PC-3 (cell line): ENCODE data around the gene LFNG. TPM values are rescaled to one million over a fixed set of nuclear protein-coding genes. Genes with fewer than 3 reads are reported as not detected.

Experiments
- ATAC-seq: fragments of 200-7000 bp; cut with Tn5 transposase; 2 replicates; pipeline ENCODE4 v1.9.1; 2020; ENCODE audit warnings: mild to moderate bottlenecking, moderate library complexity
- Bru-seq: library from RNA; stranded (reverse); fragments of 400-500 nt; gene quantifications from one replicate; lab custom pipeline; 2021; lab: Mats Ljungman, UMichigan
- BruChase-seq, 2 experiments: library from RNA; stranded (reverse); fragments of 400-500 nt; gene quantifications; one replicate each; lab custom pipeline; 2021; lab: Mats Ljungman, UMichigan
- BruUV-seq: library from RNA; stranded (reverse); fragments of 400-500 nt; replicated peaks from 2 replicates; lab custom pipeline; 2021; lab: Mats Ljungman, UMichigan
- CTCF ChIA-PET: fragments of 300-600 bp; sonication (Branson Sonifier 250); formaldehyde crosslinking; loops from one replicate; lab custom pipeline; 2022; ENCODE audit warnings: antibody characterized with exemption; lab: Charles Lee
- POLR2A ChIA-PET: fragments of 300-600 bp; sonication (Branson Sonifier 250); formaldehyde crosslinking; loops from one replicate; lab custom pipeline; 2022; ENCODE audit warnings: antibody characterized with exemption; ENCODE audit not compliant: unreplicated experiment; lab: Charles Lee
- DNase-seq: peaks from one replicate; pipeline ENCODE4 v3.0.0-alpha.2; 2015
- H2AFZ ChIP-seq: fragments of 300-600 bp; sonication (generic); 2 replicates; pipeline ENCODE4 v1.6.0; 2016; ENCODE audit warnings: antibody characterized with exemption, low read length
- H3F3A ChIP-seq: fragments of 300-600 bp; sonication (generic); one replicate; pipeline ENCODE4 v1.6.0; 2017; ENCODE audit warnings: antibody characterized with exemption, low read length, control low read depth, mild to moderate bottlenecking; ENCODE audit not compliant: unreplicated experiment
- H3K27ac ChIP-seq: fragments of 300-600 bp; sonication (generic); 2 replicates; pipeline ENCODE4 v1.5.1; 2016; ENCODE audit warnings: mild to moderate bottlenecking, low read length
- H3K27me3 ChIP-seq: fragments of 300-600 bp; sonication (generic); 2 replicates; pipeline ENCODE4 v1.6.1; 2016; ENCODE audit warnings: low read length, mixed read lengths
- H3K36me3 ChIP-seq: fragments of 300-600 bp; sonication (generic); 2 replicates; pipeline ENCODE4 v1.6.1; 2016; ENCODE audit warnings: low read depth, mixed run types, low read length, mixed read lengths
- H3K4me1 ChIP-seq: fragments of 300-600 bp; sonication (generic); 2 replicates; pipeline ENCODE4 v1.5.1; 2016; ENCODE audit warnings: low read length; ENCODE audit not compliant: insufficient read depth
- H3K4me2 ChIP-seq: fragments of 300-600 bp; sonication (generic); 2 replicates; pipeline ENCODE4 v1.6.0; 2016; ENCODE audit warnings: low read length
- H3K4me3 ChIP-seq: fragments of 300-600 bp; sonication (generic); 2 replicates; pipeline ENCODE4 v1.5.1; 2016; ENCODE audit warnings: mild to moderate bottlenecking, low read length, mixed read lengths
- H3K79me2 ChIP-seq: fragments of 300-600 bp; sonication (generic); 2 replicates; pipeline ENCODE4 v1.6.1; 2017; ENCODE audit warnings: low read length, mixed read lengths
- H3K9ac ChIP-seq: fragments of 300-600 bp; sonication (generic); 2 replicates; pipeline ENCODE4 v1.6.0; 2016; ENCODE audit warnings: mild to moderate bottlenecking, low read length
- H3K9me2 ChIP-seq: fragments of 300-600 bp; sonication (generic); replicated peaks from 2 replicates; pipeline ENCODE4 v1.6.1; 2016; ENCODE audit warnings: mixed run types, low read length, mixed read lengths
- H3K9me3 ChIP-seq: fragments of 300-600 bp; sonication (generic); 2 replicates; pipeline ENCODE4 v1.6.1; 2016; ENCODE audit warnings: low read length, mixed read lengths
- H4K20me1 ChIP-seq: fragments of 300-600 bp; sonication (generic); 2 replicates; pipeline ENCODE4 v1.6.1; 2016; ENCODE audit warnings: low read length, mixed read lengths
- CTCF ChIP-seq: fragments of 300-600 bp; sonication (generic); conservative IDR thresholded peaks from 2 replicates; pipeline ENCODE4 v1.5.1; 2017; ENCODE audit warnings: antibody characterized with exemption, low read depth, mild to moderate bottlenecking, low read length
- EZH2 ChIP-seq: fragments of 300-600 bp; sonication (generic); IDR thresholded peaks from one replicate; pipeline ENCODE4 v1.6.1; 2017; ENCODE audit warnings: antibody characterized with exemption, mild to moderate bottlenecking, low read length; ENCODE audit not compliant: unreplicated experiment
- EZH2phosphoT487 ChIP-seq: fragments of 300-600 bp; sonication (generic); IDR thresholded peaks from 2 replicates; pipeline ENCODE4 v1.6.1; 2018; ENCODE audit warnings: mild to moderate bottlenecking, antibody characterized with exemption, low read length, borderline replicate concordance
- intact Hi-C: fragments of 100-400 bp; cut with micrococcal nuclease; formaldehyde crosslinking; loops from 2 replicates; pipeline ENCODE4 v1.9.0; 2023
- long read RNA-seq: library from polyadenylated mRNA; unstranded; transcript quantifications from one replicate; pipeline ENCODE4 v2.0.0, GENCODE V29; 2021; ENCODE audit not compliant: unreplicated experiment
- total RNA-seq: library from RNA; depleted of rRNA; stranded (reverse); fragments of >200 nt; gene quantifications from 2 replicates; pipeline ENCODE4 v1.2.3, GENCODE V29; 2014; rRNA removed

The LFNG gene
- total RNA-seq (4.8 and 7.7 TPM in 2 replicates), Bru-seq, nascent RNA (percentile 42 among the genes with signal in this experiment), BruChase-seq, experiment 1, labeled RNA remaining after a 6-hour chase (percentile 33 among the genes with signal in this experiment), BruChase-seq, experiment 2, labeled RNA remaining after a 2-hour chase (percentile 40 among the genes with signal in this experiment)
- long read RNA-seq, partial matches to known transcripts, result 1 of 5 reads
- long read RNA-seq, other reads (novel, unspliced or antisense), result 1 of 5 reads

- no peaks in the 10 kb centered on the region for H3F3A ChIP-seq
- H3K9me3 ChIP-seq, result no peaks in the 10 kb centered on the region
- H3K9ac ChIP-seq, result no peak within 1 kb of the TSS
- H3K9me2 ChIP-seq, result no peaks in the 10 kb centered on the region
- H3K27ac ChIP-seq, result no peak within 1 kb of the TSS
- peak within 1 kb of the TSS; percentile 68 for H3K4me3 ChIP-seq
- peaks cover 48% of the 10 kb centered on the region for H3K4me1 ChIP-seq
- CTCF ChIA-PET, result interaction anchor here (0.7 kb wide), 1 partner anchor 18 kb away, joined by 3 read pairs; no protein-coding TSS in a partner anchor
- H4K20me1 ChIP-seq, result no peaks in the 10 kb centered on the region
- POLR2A ChIA-PET, result no interaction called here
- H3K79me2 ChIP-seq, result peaks cover 8% of the 10 kb centered on the region; the same call in 1 of the 2 replicates
- no peaks in the 10 kb centered on the region for H3K36me3 ChIP-seq
- peak within 1 kb of the TSS; percentile 97 for H3K4me2 ChIP-seq
- no peaks in the 10 kb centered on the region for H3K27me3 ChIP-seq
- intact Hi-C loops, result loop anchor here (5.0 kb wide), 1 partner anchor 42 kb away; the partner anchor contains the start of gene GRIFIN
- peak; percentile 88 for DNase-seq
- no TSS peak for BruUV-seq
- H2AFZ ChIP-seq, result peak within 1 kb of the TSS; percentile 73
- ATAC-seq, result peak; percentile 75
- no peak for TF ChIP-seq CTCF
- TF ChIP-seq EZH2, result no peak
- TF ChIP-seq EZH2phosphoT487, result no peak
Observed at GRCh38 chr7:2519119-2519930, at the start of gene LFNG. LFNG (plus strand) TSS chr7:2519774; CDS start chr7:2519862, 88 bp downstream.

- no peaks in the 10 kb centered on the region for H3K79me2 ChIP-seq
- H3K4me1 ChIP-seq, result peaks cover 4% of the 10 kb centered on the region; the same call in 1 of the 2 replicates
- H3K36me3 ChIP-seq, result no peaks in the 10 kb centered on the region
- H2AFZ ChIP-seq, result no peak overlapping the region
- H3F3A ChIP-seq, result no peaks in the 10 kb centered on the region
- no peaks in the 10 kb centered on the region for H3K9me2 ChIP-seq
- H3K9me3 ChIP-seq, result no peaks in the 10 kb centered on the region
- no peaks in the 10 kb centered on the region for H4K20me1 ChIP-seq
- H3K27ac ChIP-seq, result no peak overlapping the region
- no peaks in the 10 kb centered on the region for H3K27me3 ChIP-seq
- ChIA-PET CTCF (interaction anchor here (1.1 kb wide), 1 partner anchor 19 kb away, joined by 9 read pairs; no protein-coding TSS in a partner anchor), POLR2A (no interaction called here)
- H3K4me3 ChIP-seq, result no peak overlapping the region
- H3K9ac ChIP-seq, result no peak overlapping the region
- intact Hi-C loops, result no loop called here
- no peak for ATAC-seq
- BruUV-seq, result no TSS peak
- no peak for TF ChIP-seq CTCF
- TF ChIP-seq EZH2, result no peak
- TF ChIP-seq EZH2phosphoT487, result no peak
- DNase-seq, result no peak
- H3K4me2 ChIP-seq, result no peak overlapping the region
Observed at GRCh38 chr7:2470204-2471021, 49.2 kb upstream of the LFNG start.
